ENCODE measurements around the gene MPL. TPM values are rescaled to one million over a fixed set of nuclear protein-coding genes. Genes with fewer than 3 reads are reported as not detected.

MPL gene
- total and polyA plus RNA-seq, 8 donors: 0.24 to 1.4 (median 1.2) TPM

DNA sequence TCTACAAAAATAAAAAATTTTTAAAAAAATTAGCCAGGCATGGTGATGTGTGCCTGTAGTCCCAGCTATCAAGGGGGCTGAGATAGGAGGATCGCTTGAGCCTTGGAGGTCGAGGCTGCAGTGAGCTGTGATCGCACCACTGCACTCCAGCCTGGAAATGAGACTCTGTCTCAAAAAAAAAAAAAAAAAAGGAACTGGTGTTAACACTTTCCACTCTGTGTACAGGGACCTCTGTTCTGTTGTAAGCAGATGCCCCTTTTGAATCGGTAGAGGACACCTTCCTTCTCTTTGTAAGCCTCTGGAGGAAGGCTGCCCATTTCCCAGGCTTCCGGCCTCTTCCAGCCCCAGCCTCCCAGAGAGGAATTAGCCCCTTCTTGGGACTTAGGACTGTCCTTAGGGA lies 44.9 kb upstream of the MPL start:
- intact Hi-C loops (cut with DNase I): no loop called here
- no peak for ATAC-seq
- H3K27ac ChIP-seq: no peak overlapping the region

DNA sequence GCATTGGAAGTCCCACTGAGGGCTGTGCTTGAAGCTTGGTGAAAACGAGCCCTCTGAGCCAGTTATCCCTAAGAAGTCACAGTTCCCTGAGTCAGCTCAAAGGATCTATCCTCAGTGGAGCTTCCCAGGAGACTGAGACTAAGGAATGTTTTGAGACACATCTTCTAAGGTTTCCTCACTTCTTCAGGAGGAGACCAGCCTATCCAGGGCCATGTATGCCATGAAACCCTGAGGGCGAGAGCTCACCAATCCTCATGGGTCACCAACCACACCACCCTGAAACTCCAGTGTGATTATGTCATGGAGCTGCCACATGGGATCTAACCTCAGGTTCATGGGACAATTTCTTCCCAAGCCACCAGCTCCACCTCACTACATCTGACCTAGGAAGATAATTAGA lies 44.4 kb upstream of the MPL start:
- no peak overlapping the region for H3K27ac ChIP-seq
- H3K9me3 ChIP-seq: no peaks in the 10 kb centered on the region
- no peak overlapping the region for H3K4me3 ChIP-seq
- H3K4me1 ChIP-seq: peaks cover 8 to 13% of the 10 kb centered on the region in 2 donors
- TF ChIP-seq, protein P1, sequence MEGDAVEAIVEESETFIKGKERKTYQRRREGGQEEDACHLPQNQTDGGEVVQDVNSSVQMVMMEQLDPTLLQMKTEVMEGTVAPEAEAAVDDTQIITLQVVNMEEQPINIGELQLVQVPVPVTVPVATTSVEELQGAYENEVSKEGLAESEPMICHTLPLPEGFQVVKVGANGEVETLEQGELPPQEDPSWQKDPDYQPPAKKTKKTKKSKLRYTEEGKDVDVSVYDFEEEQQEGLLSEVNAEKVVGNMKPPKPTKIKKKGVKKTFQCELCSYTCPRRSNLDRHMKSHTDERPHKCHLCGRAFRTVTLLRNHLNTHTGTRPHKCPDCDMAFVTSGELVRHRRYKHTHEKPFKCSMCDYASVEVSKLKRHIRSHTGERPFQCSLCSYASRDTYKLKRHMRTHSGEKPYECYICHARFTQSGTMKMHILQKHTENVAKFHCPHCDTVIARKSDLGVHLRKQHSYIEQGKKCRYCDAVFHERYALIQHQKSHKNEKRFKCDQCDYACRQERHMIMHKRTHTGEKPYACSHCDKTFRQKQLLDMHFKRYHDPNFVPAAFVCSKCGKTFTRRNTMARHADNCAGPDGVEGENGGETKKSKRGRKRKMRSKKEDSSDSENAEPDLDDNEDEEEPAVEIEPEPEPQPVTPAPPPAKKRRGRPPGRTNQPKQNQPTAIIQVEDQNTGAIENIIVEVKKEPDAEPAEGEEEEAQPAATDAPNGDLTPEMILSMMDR (IDR thresholded peaks at IDR 0.05): no peak
- intact Hi-C loops (cut with DNase I): no loop called here
- H3K36me3 ChIP-seq: no peaks in the 10 kb centered on the region
- DNase-seq (no peak), ATAC-seq (no peak)
- no peaks in the 10 kb centered on the region for H3K27me3 ChIP-seq

More for the DNA sequence above, 44.9 kb upstream of the MPL start:
- H3K27me3 ChIP-seq: no peaks in the 10 kb centered on the region
- DNase-seq: peak in 1 of 4 donors; percentile 24
- H3K9me3 ChIP-seq: no peaks in the 10 kb centered on the region
- no peak overlapping the region for H3K4me3 ChIP-seq
- TF ChIP-seq, protein P1 (IDR thresholded peaks at IDR 0.05): no peak
- H3K36me3 ChIP-seq: no peaks in the 10 kb centered on the region
- peaks cover 8 to 13% of the 10 kb centered on the region in 2 donors for H3K4me1 ChIP-seq

DNA sequence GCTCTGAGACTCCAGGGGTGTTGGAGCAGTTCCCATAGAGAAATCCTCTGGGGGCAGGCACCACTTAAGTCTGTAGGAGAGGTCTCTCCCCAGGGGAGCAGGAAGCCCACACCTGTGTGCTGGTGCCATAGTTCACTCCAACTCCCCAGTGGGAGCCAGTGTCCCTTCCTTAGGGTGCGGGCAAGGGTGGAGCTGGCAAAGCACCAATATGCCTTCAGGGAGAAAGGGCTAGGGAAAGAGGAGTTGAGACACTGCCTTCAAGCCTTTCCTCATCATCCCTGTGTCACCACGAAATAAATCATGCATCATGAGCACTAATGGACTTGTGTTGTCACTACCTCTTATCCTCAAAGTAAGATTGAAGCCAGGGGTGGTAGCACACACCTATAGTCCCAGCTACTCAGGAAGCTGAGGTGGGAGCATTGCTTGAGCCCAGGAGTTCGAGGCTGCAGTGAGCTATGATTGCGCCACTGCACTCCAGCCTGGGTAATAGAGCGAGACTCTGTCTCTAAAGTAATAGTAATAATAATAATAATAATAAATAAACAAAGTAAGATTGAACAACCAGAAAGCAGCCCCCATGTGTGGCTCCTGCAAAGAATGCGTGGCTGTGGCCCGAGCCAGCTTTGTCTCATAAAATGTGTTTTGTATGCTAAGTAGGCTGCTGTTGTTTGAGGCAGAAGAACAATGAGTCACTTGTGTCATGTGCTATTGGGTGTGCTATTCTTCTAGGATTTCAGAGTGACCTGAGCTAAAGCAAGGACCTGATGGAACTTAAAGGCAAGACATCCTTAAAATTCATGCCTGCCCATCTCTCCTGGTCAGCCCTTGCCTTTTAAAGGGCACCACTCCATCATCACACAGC lies 43.5 kb upstream of the MPL start:
- no peaks in the 10 kb centered on the region for H3K27me3 ChIP-seq
- no peak overlapping the region for H3K4me3 ChIP-seq
- TF ChIP-seq, protein P1 (IDR thresholded peaks at IDR 0.05): no peak
- ATAC-seq (peak; percentile 44), DNase-seq (peak in 1 of 4 donors; percentile 20)
- H3K36me3 ChIP-seq: no peaks in the 10 kb centered on the region
- intact Hi-C loops (cut with DNase I): no loop called here
- H3K27ac ChIP-seq: peak overlapping the region; percentile 45 to 53
- H3K9me3 ChIP-seq: no peaks in the 10 kb centered on the region
- H3K4me1 ChIP-seq: peaks cover 8 to 13% of the 10 kb centered on the region in 2 donors

DNA sequence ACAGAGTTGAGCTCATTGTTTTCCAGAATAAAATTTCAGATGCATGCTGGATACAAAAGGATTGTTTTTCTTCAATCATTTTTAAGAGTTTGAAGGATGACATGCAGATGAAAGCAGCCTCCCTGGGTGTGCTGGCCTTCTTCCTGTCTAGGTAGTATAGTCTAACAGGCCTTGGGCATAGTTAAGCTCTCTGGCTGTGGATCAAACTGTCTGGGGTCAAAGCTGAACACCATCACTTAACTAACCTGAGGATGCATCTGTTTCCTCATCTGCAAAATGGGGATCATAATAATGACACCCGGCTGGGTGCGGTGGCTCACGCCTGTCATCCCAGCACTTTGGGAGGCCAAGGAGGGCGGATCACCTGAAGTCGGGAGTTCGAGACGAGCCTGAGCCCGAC lies 42.9 kb upstream of the MPL start:
- ATAC-seq (no peak), DNase-seq (peak in 1 of 4 donors; percentile 20)
- TF ChIP-seq, protein P1 (IDR thresholded peaks at IDR 0.05): no peak
- intact Hi-C loops (cut with DNase I): no loop called here
- H3K27ac ChIP-seq: peak overlapping the region; percentile 45 to 53
- no peaks in the 10 kb centered on the region for H3K9me3 ChIP-seq
- H3K4me3 ChIP-seq: no peak overlapping the region
- peaks cover 8 to 13% of the 10 kb centered on the region in 2 donors for H3K4me1 ChIP-seq
- H3K27me3 ChIP-seq: no peaks in the 10 kb centered on the region
- H3K36me3 ChIP-seq: no peaks in the 10 kb centered on the region

DNA sequence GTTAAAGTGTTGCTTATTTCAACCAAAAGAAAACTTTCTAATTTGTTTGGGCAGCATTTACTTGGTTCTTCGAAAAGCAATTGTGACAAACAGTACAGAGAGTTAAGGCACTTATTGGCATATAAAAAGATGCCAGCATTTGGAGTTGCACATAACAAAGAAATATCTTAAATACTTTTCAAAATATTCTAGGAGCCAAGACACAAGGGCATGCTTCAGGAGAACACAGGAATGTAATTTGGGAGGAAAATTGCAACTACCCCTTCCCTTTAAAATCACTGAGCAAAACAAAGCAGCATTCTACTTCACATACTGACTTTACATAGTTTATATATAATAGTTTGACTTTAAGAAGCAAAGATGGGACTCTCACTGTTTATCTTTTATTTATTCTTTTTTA lies 41.4 kb upstream of the MPL start:
- Histone ChIP-seq H3K36me3 (no peaks in the 10 kb centered on the region), H3K4me3 (no peak overlapping the region), H3K27ac (peak overlapping the region; percentile 16 to 38), H3K9me3 (no peaks in the 10 kb centered on the region), H3K4me1 (peaks cover 8 to 13% of the 10 kb centered on the region in 2 donors), H3K27me3 (no peaks in the 10 kb centered on the region)
- DNase-seq: no peak
- intact Hi-C loops (cut with DNase I): no loop called here
- TF ChIP-seq, protein P1 (IDR thresholded peaks at IDR 0.05): no peak
- no peak for ATAC-seq

Measured in left lung (tissue), 10 donors.